NK-92 (cell line): Measurements from ENCODE around the gene THRA.

Experiments
- DNase-seq: peaks from one replicate; lab custom pipeline; 2025; ENCODE audit not compliant: unreplicated experiment; lab: John Stamatoyannopoulos, UW

THRA gene

DNA sequence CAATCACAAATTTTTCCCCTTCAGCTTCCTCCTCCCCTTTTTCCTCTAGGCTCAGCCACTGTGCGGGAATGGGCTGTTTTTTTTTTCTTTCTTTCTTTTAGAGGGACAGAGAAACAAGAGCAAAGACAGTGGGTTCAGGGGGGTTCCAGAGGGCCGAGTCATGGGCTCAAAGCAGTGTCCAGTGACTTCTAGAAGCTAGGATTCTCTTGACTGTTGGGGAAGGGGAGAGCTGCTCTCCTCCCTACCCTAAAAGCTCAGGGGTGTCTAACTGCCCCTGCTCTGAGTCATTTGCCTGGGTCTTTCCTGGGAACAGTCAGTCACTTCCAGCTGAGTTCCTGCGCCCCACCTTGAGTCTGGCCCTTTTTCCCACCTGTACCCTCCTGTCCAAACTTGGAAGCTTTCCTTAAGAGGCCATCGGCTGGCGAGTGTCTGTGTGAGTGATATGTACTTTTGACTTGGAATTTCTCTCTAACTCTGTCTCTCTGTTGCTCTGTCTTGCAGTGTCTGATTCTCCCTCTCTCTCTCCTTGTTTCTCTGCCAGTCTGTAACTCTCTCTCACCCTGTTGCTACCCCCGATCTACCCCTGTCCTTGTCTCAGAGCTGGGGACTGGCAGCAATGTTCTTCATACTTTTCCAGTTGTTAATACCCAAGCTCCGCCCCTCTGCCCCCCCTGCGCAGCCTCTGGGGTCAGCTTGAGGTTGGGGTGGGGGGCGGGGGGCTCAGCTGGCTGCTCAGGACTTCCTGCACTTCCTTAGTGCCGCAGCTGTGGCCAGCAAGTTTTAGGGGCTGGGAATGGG, 2.4 kb downstream of the THRA start:
- DNase-seq: no peak

DNA sequence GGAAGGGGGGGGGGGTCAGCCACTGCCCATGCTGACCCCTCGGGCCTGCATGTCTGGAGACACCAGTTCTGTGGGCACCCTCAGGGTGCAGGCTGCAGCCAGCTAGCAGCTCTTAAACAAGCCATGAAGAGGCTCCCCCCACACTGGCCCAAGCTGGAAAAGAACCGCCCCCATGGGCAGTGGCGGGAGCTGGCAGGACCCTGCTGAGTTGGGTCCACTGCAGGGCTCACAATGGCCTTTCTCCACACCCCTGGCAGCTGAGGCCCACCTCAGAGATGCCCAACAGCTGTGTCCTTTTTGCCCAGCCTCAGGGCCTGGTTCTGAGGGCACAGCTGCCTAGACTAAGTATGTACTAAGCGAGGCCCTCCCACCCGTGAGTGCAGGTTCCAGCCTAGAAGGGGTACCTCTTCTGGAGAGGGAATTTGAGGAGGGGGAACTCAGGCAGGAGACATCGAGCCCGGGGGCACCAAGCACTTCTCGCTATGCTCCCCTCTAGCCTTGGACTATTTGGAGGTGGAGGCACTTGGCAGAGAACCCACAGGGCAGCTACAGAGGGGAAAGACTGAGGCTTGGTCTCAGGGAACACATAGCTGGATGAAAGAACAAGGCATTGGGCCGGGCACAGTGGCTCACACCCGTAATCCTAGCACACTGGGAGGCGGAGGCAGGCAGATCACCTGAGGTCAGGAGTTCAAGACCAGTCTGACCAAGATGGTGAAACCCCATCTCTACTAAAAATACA, 3.2 kb downstream of the THRA start:
- DNase-seq: no peak

DNA sequence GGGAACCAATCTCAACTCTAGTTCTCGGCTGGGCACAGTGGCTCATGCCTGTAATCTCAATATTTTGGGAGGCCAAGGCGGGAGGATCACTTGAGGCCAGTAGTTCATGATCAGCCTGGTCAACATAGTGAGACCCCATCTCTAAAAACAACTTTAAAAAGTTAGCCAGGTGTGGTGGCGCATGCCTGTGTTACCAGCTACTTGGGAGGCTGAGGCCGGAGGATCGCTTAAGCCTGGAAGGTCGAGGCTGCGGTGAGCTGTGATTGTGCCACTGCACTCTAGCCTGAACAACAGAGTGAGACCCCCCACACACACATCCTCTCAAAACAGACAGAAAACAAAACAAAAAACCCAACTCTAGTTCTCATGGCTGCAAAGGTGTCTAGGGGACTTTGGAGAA, 4.9 kb downstream of the THRA start:
- no peak for DNase-seq

DNA sequence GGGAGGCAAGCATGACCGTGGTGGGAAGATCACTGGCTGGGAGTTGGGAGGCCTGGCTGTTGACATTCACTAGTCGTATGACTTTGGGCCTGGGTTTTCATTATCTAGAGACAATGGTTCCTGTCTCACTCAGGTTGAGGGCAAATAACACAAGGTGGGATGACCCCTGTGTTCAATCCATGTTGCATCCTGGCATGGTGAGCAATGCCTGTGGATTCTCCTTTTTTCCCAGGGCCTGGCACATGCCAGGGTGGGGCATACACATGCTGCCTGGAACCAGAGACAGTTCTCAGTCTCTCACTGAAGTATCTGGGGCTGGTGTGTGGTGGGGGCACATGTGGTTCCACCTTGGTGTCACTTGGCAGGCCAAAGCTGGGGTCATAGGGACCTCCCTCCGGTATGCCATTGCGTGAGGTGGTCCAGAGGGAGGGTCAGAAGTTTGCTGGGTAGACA, 5.4 kb downstream of the THRA start:
- DNase-seq: no peak

DNA sequence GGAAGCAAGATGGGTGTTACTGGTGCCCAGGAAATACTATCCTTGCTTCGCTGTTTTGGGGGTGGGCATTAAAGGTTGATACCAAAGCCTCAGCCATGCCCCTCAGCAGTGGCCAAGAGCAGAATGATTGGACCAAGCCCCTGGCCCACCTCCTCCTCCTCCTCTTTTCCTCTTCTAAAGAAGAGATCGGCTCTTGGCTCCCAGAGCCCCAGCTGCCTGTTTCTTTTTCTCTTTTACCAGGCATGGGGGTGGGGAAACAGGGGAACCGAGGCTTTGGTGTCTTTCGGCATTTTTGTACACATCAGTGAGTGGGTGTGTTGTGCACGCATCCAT, 5.8 kb downstream of the THRA start:
- DNase-seq: no peak

DNA sequence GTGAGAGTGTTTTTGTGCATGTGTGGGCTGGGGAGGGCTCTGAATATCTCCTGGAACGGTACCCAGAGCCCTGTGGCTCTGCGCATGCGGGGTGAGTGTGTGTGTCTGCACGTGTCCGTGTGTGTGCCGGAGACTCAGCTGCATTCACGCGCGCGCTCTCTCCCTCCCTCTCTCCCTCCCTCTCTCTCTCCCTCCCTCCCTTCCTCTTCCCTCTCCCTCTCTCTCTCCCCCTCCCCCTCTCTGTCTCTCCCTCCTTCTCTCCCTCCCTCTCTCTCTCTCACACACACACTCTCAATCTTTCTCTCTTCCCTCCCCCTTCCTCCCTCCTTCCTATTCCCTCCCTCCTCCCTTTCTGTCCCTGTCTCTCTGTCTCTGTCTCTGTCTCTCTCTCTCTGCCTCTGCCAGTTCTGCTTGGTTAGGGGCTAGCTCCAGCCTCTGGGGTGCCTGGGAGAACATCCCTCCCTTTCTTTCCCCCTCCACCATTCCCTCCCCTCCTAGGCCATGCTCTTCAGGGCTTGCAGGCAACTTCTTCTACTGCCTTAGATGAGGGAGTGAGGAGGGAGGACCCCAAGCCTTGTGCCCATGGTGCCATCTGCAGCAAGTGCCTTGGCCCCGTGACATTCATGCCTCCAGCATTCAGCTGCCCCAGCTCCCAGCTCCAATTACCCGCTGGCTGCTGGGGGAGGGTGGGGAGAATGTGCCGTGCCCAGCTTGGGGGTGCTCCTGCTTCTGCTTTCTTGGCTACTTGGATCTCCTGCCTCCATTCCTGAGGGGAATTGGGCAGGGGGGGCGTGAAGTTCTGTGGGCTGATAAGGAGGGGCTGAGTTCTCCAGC, 6.4 kb downstream of the THRA start:
- no peak for DNase-seq

DNA sequence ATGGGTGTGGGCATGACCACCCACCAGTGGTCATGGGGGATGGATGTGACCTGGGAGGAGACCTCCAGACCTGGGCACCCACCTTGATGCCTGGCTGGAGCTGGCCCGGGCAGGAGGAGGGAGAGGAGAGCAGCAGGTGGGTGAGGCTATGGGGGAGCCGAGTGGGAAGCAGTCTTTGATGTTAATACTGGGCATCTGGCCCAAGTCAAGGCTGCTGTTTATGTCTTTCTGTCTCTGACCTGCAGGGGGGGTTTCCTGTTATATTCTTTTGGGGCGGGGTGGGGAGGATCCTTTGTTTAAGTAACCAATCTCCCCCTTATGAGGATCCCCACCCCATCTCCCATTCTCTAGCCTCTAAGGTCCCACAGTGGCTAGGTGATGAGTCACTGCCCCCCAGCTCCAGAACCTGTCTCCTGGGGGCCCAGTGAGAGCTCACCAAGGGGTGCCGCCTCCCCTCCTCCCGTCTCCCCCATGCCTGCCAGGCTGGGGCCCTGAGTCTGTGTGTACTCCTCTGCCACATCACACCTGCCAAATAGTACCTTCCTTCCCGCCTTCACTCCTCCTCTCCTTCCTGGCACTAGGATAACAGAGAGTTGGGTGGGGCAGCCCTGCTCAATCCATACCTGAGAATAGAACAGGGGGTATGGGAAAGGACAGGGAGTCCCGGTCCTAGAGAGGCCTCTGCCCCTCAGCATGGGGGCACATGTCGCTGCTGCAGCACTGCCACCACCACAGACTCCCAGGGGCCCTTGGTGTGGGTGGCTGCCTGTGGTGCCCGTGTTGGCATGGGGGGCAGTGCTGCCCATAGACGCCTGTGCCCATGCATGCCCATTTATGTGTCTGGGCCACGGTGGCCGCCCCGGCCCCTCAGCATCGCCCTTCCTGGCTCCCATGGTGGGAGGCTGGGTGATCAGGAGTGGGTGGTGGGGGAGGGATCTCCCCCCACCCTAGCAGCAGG, 7.3 kb downstream of the THRA start:
- DNase-seq: no peak

DNA sequence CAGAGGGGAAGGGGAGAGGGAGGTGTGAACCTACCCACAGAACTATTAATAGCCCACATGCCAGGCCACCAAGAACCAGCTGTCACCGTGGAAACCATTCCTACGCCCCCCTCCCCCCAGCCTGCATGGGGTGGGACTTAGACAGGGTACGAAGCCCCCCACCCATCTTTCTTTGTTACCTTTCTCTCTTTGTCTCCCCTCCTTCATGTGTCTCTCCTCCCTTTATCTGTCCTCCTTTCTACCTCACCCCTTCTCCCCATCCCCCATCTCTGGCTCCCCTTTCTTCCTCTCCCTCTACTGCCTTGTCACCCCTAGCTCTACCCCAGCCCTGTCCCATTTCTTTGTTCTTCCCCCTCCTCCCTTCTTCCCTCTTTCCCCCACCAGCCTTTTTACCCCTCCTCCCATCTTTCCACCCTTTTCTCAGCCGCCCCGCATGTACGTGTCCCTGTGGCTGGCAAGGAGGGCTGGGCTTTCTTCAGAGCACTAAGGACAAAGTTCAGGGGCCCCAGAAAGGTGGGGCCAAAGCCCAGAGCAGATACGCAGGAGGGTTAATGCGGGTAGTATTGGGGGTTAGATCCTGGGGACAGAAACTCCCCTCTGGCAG, 8.0 kb downstream of the THRA start:
- no peak for DNase-seq

DNA sequence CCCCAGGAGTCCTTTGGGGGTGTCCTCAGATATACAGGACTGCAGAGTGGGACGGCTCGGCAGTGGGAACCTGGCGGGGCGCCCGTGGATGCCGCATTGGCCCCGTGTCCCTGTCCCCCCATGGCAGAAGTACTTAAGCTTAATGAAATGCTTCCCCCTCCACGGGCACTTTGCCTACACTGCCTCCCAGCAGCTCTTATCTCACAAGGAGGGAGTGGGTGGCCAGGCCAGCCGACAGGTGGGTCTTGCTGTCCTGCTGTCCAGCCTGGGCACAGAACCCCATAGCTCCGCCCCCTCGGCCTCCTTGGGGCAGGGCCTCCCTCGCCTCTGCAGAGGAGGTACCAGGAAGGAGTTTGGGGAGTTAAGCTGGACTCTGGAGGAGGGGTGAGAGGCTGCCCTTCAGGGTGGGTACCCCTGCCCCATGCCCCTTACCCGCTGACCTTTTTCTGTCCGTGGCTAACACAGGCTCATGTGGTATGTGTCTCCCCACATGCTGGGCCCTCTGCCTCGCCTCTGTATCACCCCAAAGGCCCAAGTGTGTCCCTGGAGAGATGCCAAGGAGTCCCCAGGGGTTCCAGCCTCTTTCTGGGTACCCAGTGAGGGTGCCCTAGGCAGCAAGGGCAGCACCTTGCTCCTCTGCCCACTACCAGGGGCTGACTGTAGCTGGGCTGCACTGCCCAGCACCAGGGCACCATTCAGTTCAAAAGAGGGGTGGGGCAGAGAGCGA, 8.7 kb downstream of the THRA start:
- DNase-seq: no peak

DNA sequence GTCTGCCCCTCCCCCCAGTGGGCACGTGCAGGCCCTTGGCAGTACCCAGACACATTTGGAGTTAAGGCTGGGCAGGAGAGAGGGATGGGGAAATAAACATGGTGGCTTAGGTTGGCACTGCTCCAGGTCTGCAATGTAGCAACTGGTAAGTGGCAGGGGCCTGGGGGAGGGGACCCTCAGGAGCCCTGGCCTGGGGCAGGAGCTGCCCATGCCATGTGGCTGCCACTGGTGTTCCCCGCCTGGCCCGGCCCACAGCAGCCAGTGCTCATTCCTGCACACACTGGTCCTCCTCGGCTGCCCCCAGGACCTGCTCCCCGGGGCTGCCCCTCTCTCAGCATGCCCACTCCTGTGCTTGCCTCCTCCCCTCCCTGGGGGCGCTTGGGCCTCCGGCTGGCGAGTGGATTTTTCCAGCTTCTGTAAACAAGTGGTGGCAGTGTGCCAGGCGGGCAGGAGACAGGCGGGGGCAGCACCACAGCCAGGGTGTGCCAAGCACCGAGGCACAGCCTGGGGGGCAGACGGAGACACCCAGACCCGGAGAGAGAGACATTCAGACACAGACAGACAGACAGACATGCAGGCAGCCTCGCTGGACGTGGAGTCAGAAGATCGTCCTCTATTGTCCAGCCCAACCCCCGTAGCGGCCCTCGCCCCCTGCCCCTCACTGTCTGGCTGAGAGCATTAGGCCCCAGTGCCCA, 9.4 kb downstream of the THRA start:
- no peak for DNase-seq

DNA sequence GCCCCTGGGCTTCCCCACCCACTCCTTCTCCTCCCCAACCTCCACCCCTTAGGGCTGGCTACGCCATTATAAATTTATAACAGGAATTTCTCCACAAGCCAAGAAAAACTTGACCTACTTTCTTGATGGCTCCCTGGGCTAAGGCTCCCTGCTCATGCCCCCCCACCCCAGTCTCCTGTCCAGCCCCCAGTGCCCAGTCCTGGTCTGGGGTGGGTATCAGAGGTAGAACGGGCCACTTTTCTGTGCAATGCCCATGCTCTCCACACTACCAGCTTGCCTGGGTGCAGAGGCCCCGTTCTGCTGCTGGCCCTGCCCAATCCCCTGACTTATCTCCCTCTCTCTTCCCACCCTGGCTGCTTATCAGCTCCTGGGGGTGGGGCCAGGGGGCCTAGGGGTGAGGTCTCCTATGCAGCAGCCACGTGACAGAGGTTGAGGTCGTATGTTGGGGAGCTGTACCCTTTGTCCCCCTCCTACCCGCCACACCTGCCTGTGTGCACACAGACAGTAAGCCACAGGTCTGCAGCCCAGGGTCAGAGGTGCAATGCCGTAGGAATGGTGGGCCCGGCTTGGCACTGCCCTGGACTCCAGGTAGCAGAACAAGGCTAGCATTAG, 10.1 kb downstream of the THRA start:
- no peak for DNase-seq

DNA sequence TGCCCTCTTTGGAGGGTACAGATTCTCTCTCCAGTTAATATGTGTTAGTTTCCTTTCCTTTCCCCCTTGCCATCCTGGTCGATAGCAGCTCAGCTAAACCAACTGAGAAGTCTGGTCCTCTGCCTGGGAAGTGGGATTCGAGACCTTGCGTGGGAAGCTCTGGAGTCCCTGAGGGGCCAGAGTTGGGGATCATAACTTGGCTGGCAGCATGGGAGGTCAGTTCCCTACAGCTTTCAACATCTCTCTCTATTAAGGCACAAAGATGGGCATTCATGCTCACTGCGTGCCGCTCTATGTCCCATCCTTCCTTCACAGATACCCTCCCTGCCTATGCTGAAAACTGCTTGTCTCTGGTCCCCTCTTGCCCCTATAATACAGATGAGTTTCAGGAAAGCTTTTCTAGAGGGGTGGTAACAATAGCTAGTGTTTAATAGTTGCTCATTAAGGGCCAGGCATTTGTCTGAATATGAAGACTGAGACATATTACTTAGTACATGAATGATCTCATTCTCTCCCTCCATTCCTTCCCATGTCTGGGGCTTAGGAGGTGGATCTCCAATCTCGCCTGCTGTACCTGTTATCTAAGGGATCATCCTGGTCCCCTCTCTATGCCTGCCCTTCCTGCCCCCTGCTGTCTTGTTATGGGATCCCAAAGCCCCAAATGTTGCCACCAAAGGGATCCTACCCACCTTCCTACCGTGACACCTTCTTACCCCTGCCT, 10.8 kb downstream of the THRA start:
- DNase-seq: no peak

DNA sequence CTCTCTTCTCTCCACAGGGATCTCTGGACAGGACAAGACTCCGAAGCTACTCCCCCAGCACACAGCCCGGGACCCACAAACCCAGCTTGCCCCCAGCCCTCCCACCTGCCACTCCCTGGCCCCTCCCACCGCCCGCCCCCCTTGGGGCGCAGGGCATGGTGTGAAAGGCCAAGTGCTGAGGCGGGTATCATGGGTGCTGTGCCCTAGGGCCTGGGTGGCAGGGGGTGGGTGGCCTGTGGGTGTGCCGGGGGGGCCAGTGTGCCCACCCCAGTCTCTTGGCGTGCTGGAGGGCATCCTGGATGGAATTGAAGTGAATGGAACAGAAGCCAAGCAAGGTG, 11.4 kb downstream of the THRA start:
- DNase-seq: no peak

DNA sequence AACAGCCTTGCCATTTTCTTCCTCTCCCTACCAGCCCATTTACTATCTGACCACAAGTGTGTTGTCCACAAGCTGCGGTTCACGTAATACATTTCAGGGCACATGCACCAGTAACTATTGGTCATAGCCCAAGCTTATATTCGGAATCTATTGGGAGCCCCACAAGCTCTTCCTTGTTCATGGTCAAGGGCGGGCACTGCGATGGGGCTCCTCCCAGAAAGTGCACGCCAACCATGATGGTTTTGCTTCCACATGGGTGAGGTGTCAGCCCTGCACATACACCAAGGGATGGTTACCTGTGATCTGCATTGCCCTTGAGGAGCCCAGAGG, 12.1 kb downstream of the THRA start:
- DNase-seq: no peak

DNA sequence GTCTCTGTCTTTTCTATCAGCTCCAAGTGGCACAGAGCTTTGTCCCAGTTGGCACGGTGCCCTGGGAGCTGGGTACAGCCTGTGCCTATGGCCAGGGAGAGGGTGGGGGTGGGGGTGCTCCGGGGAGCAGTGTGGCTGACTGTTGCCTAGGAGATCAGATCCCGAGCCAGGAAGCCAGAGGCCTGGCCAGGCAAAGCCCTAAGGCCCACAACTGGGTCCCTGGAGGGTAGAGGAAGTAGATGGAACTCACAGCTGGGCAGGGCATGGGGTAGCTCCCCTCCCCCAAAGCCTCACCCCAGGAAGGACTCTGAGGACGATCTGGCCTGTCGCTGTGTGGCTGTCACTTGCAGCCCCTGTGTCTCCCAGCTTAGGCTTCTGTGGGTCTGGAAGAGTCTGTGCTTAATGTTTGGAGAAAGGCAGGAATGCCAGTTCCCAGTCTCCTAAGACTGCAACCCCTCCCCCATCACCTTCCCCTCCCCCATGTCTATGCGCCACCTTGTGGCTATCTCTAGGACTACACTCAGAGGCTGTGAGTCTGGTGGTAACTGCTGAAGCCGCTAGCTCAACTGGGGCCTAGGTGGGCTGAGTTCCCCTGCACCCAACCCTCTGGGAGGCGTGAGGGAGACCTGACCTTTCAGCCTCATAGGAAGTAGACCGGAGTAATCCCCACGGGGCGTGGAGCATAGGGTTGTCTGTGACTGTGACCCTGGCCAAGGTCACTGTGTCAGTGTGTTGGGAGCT, 12.6 kb downstream of the THRA start:
- no peak for DNase-seq

DNA sequence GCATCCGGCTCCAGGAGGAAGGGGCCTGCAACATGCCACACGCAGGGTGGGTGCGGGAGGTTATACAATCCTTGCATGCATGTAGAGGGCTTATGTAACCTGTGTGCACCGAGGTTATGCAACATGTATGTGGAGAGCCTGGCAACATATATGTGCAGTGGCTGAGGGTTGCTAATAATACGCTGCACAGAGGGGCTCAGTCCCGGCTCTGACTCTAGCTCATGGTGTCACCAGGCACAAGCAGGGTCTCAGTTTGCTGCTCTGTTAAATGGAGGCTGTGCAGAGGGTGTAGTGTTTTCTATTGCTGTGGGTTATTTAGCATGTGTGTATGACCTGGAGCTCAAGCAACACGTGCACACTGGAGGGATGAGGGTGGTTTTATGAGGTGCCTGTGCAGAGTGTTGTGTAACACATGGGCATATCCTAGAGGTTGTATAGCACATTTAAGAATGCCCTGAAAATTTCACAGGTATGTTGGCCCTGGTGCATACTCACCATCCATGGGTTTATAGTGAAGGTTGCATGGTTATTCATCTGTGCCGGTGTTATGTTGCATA, 13.3 kb downstream of the THRA start:
- no peak for DNase-seq

DNA sequence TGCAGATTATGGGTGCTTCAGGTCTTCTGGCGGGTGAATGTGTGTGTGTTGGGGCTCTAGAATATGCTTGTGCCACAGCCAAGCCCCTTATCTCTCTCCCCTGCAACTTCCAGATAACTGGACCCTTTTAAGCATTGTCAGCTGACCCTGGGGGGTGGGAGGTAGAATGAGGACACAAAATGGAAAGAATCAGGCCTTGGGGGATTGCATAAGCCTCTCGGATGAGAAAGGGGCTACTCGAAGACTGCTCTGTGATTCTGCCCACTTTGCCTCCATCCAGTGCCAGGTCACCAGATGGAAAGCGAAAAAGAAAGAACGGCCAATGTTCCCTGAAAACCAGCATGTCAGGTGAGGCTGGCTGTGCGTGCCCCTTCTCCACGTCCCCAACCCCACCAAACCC, 13.8 kb downstream of the THRA start:
- DNase-seq: no peak
